Stimulated activated memory B cell treated with anti-CD40 and anti-IgM and Interleukin-4, amounts not matched to agents 10 μg/mL and 1 μg/mL and 100 μg/mL, for 72 hours (primary cell): Measurements from ENCODE around the gene NCOR2.

ENCODE experiments used
- ATAC-seq: fragments of 150-1000 bp; cut with Tn5 transposase; 2 replicates; pipeline ENCODE4 v1.10.0; 2021
- H3K27ac Mint-ChIP-seq: one replicate; pipeline ENCODE4 v1.8.0; 2022; ENCODE audit warnings: mild to moderate bottlenecking, mixed read lengths
- H3K27me3 Mint-ChIP-seq: one replicate; pipeline ENCODE4 v1.8.0; 2022; ENCODE audit warnings: mixed read lengths
- H3K36me3 Mint-ChIP-seq: one replicate; pipeline ENCODE4 v1.8.0; 2022; ENCODE audit warnings: mixed read lengths
- H3K4me1 Mint-ChIP-seq: one replicate; pipeline ENCODE4 v1.8.0; 2022; ENCODE audit warnings: mixed read lengths
- H3K4me3 Mint-ChIP-seq: one replicate; pipeline ENCODE4 v1.8.0; 2022; ENCODE audit warnings: mild to moderate bottlenecking, moderate library complexity, mixed read lengths
- H3K9me3 Mint-ChIP-seq: one replicate; pipeline ENCODE4 v1.8.0; 2022; ENCODE audit warnings: mixed read lengths

The NCOR2 gene

GRCh38 chr12:124538194-124539082 is 29.0 kb downstream of the NCOR2 start:
- no peaks in the 10 kb centered on the region for H3K9me3 Mint-ChIP-seq
- peaks cover 12% of the 10 kb centered on the region for H3K36me3 Mint-ChIP-seq
- peak; percentile 31 for ATAC-seq
- no peaks in the 10 kb centered on the region for H3K27me3 Mint-ChIP-seq
- H3K4me1 Mint-ChIP-seq: peaks cover 40% of the 10 kb centered on the region
- peak overlapping the region; percentile 43 for H3K27ac Mint-ChIP-seq
- no peak overlapping the region for H3K4me3 Mint-ChIP-seq

DNA sequence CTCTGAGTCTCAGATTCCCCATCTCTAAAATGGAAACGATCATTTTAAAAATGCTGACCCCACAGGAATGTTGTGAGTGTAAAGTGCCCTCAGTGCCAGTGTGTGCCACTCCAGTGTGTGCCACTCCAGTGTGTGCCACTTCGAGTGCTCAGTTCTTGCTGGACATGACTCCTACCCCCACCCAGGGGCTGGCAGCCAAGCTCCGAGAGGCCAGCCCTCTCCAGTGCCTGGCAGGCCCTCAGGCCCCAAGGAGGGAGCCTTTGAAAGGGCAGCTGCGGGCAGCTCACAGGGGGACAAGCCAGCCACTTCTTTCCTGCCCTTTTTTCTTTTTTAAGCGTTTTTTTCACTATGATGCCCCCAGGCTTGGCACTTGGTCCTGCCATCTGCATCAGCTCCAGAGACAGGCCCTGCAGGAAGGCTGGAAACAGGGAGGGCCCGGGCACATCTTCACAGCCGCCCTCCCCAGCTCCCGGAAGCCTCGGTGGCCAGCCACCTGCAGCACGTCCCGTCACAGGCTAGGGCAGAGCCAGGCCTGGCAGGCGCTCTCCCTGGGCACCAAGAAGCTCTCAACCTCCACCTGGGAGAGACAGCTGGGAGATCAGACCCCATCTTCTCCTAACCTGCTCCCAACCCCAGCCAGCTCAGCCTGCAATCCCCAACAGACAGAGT is 29.8 kb downstream of the NCOR2 start:
- peaks cover 42% of the 10 kb centered on the region for H3K4me1 Mint-ChIP-seq
- peak; percentile 14 for ATAC-seq

GRCh38 chr12:124536641-124537040 is 30.8 kb downstream of the NCOR2 start:
- H3K4me3 Mint-ChIP-seq: no peak overlapping the region

More for the DNA sequence above, 29.8 kb downstream of the NCOR2 start:
- Mint-ChIP-seq H3K27me3 (no peaks in the 10 kb centered on the region), H3K9me3 (no peaks in the 10 kb centered on the region), H3K27ac (peak overlapping the region; percentile 43), H3K4me3 (no peak overlapping the region), H3K36me3 (peaks cover 20% of the 10 kb centered on the region)

GRCh38 chr12:124534776-124535740 is 32.4 kb downstream of the NCOR2 start:
- Mint-ChIP-seq H3K27ac (no peak overlapping the region), H3K4me1 (peaks cover 51% of the 10 kb centered on the region), H3K9me3 (no peaks in the 10 kb centered on the region), H3K4me3 (no peak overlapping the region), H3K27me3 (no peaks in the 10 kb centered on the region), H3K36me3 (peaks cover 31% of the 10 kb centered on the region)
- no peak for ATAC-seq

More at GRCh38 chr12:124536641-124537040, 30.8 kb downstream of the NCOR2 start:
- no peak overlapping the region for H3K27ac Mint-ChIP-seq
- no peak for ATAC-seq
- peaks cover 45% of the 10 kb centered on the region for H3K4me1 Mint-ChIP-seq
- H3K36me3 Mint-ChIP-seq: peaks cover 24% of the 10 kb centered on the region
- no peaks in the 10 kb centered on the region for H3K27me3 Mint-ChIP-seq
- no peaks in the 10 kb centered on the region for H3K9me3 Mint-ChIP-seq

DNA sequence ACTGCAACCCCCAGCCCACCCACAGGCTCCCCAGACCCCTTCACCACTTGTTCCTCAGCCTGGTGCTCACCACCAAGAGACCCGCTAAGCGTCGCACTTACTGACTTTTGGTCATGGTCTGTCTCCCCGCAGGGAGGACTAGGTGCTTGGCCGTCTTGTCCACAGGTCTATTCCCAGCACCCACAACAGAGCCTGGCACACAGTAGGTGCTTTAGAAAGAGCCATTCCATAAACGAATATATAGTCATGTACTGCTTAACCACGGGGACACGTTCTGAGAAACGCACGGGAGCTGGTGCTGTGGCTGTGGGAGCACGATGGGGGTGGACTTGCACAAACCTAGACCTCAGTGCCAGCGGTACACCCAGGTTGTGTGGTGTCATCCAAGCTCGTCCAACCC is 34.0 kb downstream of the NCOR2 start:
- peaks cover 34% of the 10 kb centered on the region for H3K36me3 Mint-ChIP-seq
- H3K9me3 Mint-ChIP-seq: no peaks in the 10 kb centered on the region
- no peaks in the 10 kb centered on the region for H3K27me3 Mint-ChIP-seq
- H3K4me1 Mint-ChIP-seq: peaks cover 38% of the 10 kb centered on the region
- no peak for ATAC-seq
- peak overlapping the region; percentile 35 for H3K27ac Mint-ChIP-seq
- H3K4me3 Mint-ChIP-seq: no peak overlapping the region

- Mint-ChIP-seq H3K4me1 (peaks cover 38% of the 10 kb centered on the region), H3K9me3 (no peaks in the 10 kb centered on the region), H3K4me3 (no peak overlapping the region), H3K36me3 (peaks cover 39% of the 10 kb centered on the region), H3K27me3 (no peaks in the 10 kb centered on the region), H3K27ac (peak overlapping the region; percentile 35)
- no peak for ATAC-seq
These were observed 34.4 kb downstream of the NCOR2 start for GRCh38 chr12:124532967-124533366.

DNA sequence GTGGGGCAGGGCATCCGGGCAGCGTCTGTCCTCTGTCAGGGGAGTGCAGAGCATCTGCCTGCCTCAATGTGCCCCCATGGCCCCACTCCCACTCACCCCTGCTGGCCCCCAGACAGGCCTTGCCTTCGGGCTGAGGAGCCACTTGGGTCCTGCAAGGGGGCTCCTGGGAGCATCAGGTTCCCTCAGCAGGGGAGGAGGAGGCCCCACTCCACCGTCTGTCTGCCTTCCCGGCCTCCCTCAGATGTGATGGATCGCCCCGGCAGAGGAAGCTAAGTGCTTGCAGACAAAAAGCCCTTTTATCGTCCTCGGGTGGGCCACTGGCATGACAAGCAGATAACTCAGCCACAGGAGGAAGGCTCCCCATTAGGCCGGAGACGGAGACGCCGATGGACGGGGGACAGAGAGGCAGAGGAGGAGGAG is 35.1 kb downstream of the NCOR2 start:
- no peak for ATAC-seq
- Mint-ChIP-seq H3K4me3 (no peak overlapping the region), H3K27ac (no peak overlapping the region), H3K27me3 (no peaks in the 10 kb centered on the region), H3K4me1 (peaks cover 32% of the 10 kb centered on the region), H3K9me3 (no peaks in the 10 kb centered on the region), H3K36me3 (peaks cover 39% of the 10 kb centered on the region)

- Mint-ChIP-seq H3K9me3 (no peaks in the 10 kb centered on the region), H3K4me1 (peaks cover 29% of the 10 kb centered on the region), H3K27me3 (no peaks in the 10 kb centered on the region), H3K27ac (no peak overlapping the region), H3K36me3 (peaks cover 39% of the 10 kb centered on the region), H3K4me3 (no peak overlapping the region)
- ATAC-seq: no peak
These were observed 35.5 kb downstream of the NCOR2 start for GRCh38 chr12:124531906-124532305.

GRCh38 chr12:124531281-124531745 is 36.1 kb downstream of the NCOR2 start:
- no peak overlapping the region for H3K27ac Mint-ChIP-seq
- no peaks in the 10 kb centered on the region for H3K9me3 Mint-ChIP-seq
- ATAC-seq: no peak
- H3K4me1 Mint-ChIP-seq: peaks cover 29% of the 10 kb centered on the region
- no peak overlapping the region for H3K4me3 Mint-ChIP-seq
- H3K27me3 Mint-ChIP-seq: no peaks in the 10 kb centered on the region
- peaks cover 39% of the 10 kb centered on the region for H3K36me3 Mint-ChIP-seq

DNA sequence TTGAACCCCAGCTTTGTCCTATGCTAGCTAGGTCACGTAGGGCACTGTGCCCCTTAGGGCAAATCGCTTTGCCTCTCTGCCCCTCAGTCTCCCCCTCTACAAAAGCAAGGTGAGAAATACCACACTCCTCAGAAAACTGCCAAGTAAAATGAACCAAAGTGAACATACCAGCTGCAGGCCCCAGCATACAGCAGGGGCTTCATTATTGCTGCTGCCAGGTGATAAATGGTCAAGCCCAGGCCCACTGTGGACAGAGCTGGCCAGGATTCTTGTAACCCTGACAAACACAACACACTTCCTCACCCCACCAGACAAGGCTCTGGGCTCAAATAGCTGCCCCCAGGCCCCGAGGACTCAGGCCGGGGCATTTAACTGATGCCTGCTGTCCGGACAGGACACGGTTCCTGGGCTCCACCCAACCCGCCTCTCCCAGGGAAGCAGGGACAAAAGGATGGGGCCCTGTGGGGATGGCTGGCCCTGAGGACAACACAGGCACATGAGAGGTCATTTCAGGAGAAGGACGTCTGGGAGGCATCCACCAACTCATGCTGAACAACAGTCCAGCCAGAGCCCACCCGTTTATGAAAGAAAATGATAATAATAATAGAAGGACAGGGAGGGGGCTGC is 36.7 kb downstream of the NCOR2 start:
- no peaks in the 10 kb centered on the region for H3K27me3 Mint-ChIP-seq
- peaks cover 25% of the 10 kb centered on the region for H3K4me1 Mint-ChIP-seq
- ATAC-seq: no peak
- no peaks in the 10 kb centered on the region for H3K9me3 Mint-ChIP-seq
- H3K27ac Mint-ChIP-seq: no peak overlapping the region
- H3K4me3 Mint-ChIP-seq: no peak overlapping the region
- peaks cover 39% of the 10 kb centered on the region for H3K36me3 Mint-ChIP-seq

- Mint-ChIP-seq H3K36me3 (peaks cover 46% of the 10 kb centered on the region), H3K4me3 (no peak overlapping the region), H3K4me1 (peaks cover 33% of the 10 kb centered on the region), H3K27me3 (no peaks in the 10 kb centered on the region), H3K27ac (no peak overlapping the region), H3K9me3 (no peaks in the 10 kb centered on the region)
- ATAC-seq: no peak
These were observed 37.7 kb downstream of the NCOR2 start for GRCh38 chr12:124529565-124530276.

DNA sequence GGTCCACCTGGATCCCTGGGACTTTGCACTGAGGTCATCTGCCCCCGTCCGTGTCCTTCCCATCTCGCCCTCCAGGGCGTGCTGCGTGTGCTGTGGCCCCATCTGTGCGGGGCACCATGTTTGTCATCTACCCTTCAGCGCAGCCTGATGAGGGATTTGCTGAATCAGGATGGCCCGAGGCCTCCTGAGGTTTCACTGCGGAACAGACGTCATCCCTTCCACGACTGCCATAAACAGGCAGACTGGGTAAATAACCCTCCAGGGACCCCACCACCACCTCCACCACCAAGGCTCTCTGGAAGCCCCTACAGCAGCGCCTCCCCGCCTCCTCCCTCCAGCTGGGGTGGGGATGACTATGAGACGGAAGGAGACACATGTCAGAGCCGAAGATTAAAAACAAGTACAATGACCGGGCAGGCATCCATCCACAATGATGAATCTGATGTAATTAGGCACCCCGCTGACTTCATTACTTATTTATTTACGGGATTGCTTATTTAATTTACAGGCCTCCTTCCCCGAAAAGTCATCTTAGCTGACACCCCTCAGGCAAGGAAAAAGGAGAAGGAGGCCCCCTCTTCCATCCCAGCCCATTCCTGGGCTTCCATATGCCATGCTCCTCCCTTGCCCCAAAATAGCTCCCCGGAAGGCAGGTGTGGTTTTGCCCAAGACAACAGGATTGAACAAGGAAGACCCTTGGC is 39.4 kb downstream of the NCOR2 start:
- Mint-ChIP-seq H3K4me1 (peaks cover 42% of the 10 kb centered on the region), H3K27me3 (no peaks in the 10 kb centered on the region), H3K36me3 (peaks cover 35% of the 10 kb centered on the region), H3K9me3 (no peaks in the 10 kb centered on the region), H3K27ac (no peak overlapping the region), H3K4me3 (no peak overlapping the region)
- ATAC-seq: no peak

DNA sequence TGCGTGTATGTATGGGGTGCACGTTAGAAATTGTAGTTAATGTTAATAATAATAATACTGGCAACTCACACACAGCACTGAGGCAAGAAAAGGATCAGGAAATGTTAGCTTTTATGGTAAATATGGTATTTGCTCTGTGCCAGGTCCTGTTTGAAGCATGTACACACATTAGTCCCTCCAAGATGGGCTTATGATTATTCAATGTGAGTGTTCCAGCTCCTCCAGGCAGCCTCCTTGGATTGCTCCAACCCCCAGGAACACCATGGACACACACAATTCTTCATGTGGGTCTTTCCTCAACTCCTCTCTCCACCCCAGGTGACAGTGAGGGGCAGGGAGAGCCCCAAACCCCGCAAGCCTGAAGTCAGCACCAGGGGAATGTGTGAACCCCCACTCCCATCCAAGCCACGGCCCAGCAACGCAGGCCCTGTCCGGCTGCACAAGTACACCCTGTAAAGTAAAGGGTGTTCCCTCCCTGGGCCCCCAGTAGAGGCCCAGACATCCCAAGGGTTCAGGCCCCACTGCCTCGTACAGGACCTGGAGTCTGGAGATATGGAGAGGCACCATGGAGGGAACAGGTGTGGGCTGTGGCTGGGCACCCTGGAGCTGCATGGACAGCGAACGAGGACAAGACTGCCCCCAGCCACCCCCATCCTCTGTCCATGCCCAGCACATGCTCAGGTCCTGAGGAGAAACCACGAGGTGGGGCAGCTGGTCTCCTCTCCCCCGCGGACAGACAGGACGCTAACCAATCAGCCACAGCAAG is 41.3 kb downstream of the NCOR2 start:
- H3K27ac Mint-ChIP-seq: no peak overlapping the region
- no peak for ATAC-seq
- H3K27me3 Mint-ChIP-seq: no peaks in the 10 kb centered on the region
- H3K36me3 Mint-ChIP-seq: peaks cover 33% of the 10 kb centered on the region
- H3K4me1 Mint-ChIP-seq: peaks cover 43% of the 10 kb centered on the region
- H3K4me3 Mint-ChIP-seq: no peak overlapping the region
- H3K9me3 Mint-ChIP-seq: no peaks in the 10 kb centered on the region
